GM10248 (cell line): Measurements from ENCODE around the gene ADISSP.
A peak's percentile ranks its signal among the peaks of the same experiment; 100 is the strongest.

Experiments used
- CTCF ChIA-PET: fragments of 300-600 bp; sonication (Branson Sonifier 250); formaldehyde crosslinking; extraction: SDS; loops from one replicate; lab custom pipeline; 2021; ENCODE audit warnings: antibody characterized with exemption; lab: Yijun Ruan, JAX
- POLR2A ChIA-PET: fragments of 350-650 bp; sonication (Branson Sonifier 250); formaldehyde crosslinking; extraction: SDS; loops from one replicate; lab custom pipeline; 2020; ENCODE audit warnings: antibody characterized with exemption; lab: Yijun Ruan, JAX
- DNase-seq: peaks from one replicate; pipeline ENCODE4 v3.0.0; 2012; ENCODE audit errors: extremely low spot score
- TF ChIP-seq, protein P1 (sequence below): IDR thresholded peaks from 2 replicates; pipeline ENCODE4 v1.5.1; 2012; ENCODE audit warnings: mild to moderate bottlenecking, low read depth; ENCODE audit errors: extremely low read depth, missing control alignments, control extremely low read depth

ADISSP gene

DNA sequence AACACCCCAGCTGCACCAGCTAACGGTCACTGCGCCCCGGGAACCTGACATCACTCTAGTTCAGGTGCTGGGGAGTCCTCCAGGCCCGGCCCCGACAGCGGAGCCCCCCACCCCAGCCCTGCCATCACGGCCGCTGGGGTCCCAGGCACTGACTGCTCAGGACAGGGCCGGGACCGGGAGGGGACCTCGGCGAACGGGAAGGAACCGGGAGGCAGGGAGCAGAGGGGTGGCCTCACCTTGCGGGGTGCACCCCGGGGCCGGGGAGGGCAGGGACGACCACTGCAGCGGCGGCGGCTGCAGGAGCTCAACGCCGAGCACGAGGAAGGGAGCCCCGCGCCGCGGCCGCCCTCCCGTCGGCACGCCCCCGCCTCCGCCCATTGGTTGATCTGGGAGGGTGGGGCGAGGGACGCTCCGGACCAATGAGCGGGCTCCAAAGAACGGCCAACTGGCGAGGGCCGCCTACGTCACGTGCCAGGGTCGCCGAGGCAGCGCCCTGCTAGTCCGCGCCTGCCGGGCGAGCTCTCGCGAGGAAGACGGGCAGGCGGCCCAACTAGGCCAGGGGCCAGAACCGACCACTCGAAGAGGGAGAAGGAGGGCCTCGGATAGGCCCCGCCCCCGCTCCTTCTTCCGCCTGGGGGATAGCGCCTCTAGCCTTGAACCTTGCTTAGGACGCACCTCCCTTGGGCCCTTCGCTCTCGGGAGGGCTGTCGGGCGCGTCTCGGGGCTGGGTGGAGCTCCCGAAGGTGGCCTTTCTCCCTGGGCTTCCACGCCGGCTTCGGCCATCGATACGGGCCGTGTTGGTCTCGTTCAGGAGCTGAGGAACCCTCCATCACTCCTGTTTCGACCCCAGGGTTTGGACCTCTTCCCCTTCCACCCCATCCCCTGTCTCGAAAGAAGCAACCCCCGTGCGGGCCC lies at the start of gene ADISSP:
Gene ADISSP (minus strand): TSS at position 327 of the 915 bp plus-strand sequence. CDS start 7,653 bp downstream, outside the sequence.
- CTCF ChIA-PET: interaction anchor here (0.7 to 8.0 kb wide), 16 partner anchors 10 to 401 kb away, joined by 3 to 60 read pairs (median 5); partner anchors contain the start of genes CENPB and SPEF1
- TF ChIP-seq, protein P1, sequence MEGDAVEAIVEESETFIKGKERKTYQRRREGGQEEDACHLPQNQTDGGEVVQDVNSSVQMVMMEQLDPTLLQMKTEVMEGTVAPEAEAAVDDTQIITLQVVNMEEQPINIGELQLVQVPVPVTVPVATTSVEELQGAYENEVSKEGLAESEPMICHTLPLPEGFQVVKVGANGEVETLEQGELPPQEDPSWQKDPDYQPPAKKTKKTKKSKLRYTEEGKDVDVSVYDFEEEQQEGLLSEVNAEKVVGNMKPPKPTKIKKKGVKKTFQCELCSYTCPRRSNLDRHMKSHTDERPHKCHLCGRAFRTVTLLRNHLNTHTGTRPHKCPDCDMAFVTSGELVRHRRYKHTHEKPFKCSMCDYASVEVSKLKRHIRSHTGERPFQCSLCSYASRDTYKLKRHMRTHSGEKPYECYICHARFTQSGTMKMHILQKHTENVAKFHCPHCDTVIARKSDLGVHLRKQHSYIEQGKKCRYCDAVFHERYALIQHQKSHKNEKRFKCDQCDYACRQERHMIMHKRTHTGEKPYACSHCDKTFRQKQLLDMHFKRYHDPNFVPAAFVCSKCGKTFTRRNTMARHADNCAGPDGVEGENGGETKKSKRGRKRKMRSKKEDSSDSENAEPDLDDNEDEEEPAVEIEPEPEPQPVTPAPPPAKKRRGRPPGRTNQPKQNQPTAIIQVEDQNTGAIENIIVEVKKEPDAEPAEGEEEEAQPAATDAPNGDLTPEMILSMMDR: peak; percentile 21

DNA sequence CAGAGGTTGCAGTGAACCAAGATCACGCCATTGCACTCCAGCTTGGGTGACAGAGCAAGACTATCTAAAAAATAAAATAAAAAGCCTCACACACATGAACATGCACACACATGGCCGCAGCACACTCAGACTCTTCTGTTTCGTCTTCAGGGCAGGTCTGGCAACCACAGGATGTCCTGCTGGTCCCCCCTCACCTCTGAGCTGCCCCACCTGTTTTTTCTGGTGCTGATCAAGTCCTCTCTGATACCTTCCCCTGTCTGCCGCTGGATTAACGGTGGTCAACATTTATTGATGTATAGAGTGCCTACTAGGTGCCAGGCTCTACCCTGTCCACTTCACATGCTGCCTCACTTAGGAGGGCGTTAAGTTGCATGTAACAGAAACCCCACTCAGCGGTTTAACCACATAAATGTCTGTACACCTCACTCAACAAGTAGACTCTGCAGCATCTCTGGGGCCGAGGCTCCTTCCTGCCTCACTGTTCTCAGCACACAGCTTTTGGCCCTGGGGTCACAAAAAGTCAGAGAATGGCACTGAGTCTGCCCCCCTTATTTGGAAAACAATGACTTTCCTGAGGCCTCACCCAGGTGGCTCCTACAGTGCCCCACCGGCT lies 48.3 kb upstream of the ADISSP start:
- CTCF ChIA-PET: interaction anchor here (1.3 to 7.1 kb wide), 4 partner anchors 10 to 29 kb away, joined by 3 to 63 read pairs (median 6); partner anchors contain the start of gene CENPB
- DNase-seq: no peak
- POLR2A ChIA-PET: interaction anchor here (0.6 to 0.7 kb wide), 2 partner anchors 166 to 964 kb away, joined by 3 to 4 read pairs; no protein-coding TSS in a partner anchor
- TF ChIP-seq, protein P1: no peak

More for the DNA sequence above, at the start of gene ADISSP:
- DNase-seq: peak; percentile 100
- POLR2A ChIA-PET: interaction anchor here (0.6 to 1.4 kb wide), 3 partner anchors 13 to 84 kb away, joined by 4 to 6 read pairs (median 4); partner anchors contain the start of gene SPEF1

DNA sequence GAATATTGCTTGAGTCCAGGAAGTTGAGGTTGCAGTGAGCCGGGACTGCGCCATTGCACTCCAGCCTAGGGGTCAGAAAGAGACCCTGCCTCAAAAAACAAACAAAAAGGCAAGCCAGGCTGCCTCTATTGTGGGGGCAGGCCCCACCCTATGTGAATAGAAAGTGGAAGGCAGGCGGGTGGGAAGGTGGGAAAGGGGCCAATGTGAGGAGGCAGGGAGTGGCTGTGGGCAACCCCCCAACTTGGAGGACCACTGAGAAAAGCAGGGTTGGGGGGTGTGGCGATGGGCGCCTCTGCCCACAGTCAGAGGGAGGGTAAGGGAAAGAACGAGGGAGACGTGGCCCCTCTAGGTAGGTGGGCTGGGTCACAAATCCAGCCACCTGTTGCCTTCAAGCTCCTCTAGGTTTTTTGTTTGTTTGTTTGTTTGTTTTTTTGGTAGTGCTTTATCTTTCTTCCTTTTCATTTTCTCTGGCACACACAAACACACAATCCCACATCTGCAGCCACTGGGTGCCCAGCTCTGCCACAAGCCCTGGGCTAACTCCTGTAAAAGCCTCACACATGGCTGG lies 47.5 kb upstream of the ADISSP start:
- TF ChIP-seq, protein P1: no peak
- CTCF ChIA-PET: interaction anchor here (1.2 to 7.1 kb wide), 5 partner anchors 10 to 28 kb away, joined by 3 to 63 read pairs (median 5); partner anchors contain the start of gene CENPB
- POLR2A ChIA-PET: no interaction called here
- DNase-seq: no peak

DNA sequence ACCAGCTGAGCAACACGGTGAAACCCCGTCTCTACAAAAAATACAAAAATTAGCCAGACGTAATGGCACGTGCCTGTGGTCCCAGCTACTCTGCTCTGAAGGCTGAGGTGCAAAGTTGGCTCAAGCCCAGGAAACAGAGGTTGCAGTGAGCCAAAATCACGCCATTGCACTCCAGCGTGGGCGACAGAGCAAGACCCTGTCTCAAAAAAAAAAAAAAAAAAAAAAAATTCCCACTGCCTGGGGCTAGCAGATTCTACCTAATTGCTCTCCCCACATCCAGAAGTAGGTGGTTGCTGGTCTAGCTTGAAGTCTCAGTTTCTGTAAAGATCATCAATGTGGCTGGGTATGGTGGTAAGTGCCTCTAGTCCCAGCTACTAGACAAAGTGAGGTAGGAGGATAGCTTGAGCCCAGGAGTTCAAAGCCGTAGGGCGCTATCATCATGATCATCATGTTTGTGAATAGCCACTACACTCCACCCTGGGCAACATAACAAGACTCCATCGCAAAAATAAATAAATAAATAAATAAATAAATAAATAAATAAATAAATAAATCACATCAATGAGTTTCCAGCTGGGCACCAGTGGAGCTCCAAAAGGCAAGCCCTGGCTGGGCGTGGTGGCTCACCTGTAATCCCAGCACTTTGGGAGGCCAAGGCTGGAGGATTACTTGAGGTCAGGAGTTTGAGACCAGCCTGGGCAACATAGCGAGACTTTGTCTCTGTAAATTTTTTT lies 46.5 kb upstream of the ADISSP start:
- no peak for DNase-seq
- ChIA-PET CTCF (interaction anchor here (1.2 to 2.5 kb wide), 8 partner anchors 9 to 137 kb away, joined by 3 to 7 read pairs (median 3); partner anchors contain the start of gene CENPB), POLR2A (no interaction called here)
- TF ChIP-seq, protein P1: no peak

DNA sequence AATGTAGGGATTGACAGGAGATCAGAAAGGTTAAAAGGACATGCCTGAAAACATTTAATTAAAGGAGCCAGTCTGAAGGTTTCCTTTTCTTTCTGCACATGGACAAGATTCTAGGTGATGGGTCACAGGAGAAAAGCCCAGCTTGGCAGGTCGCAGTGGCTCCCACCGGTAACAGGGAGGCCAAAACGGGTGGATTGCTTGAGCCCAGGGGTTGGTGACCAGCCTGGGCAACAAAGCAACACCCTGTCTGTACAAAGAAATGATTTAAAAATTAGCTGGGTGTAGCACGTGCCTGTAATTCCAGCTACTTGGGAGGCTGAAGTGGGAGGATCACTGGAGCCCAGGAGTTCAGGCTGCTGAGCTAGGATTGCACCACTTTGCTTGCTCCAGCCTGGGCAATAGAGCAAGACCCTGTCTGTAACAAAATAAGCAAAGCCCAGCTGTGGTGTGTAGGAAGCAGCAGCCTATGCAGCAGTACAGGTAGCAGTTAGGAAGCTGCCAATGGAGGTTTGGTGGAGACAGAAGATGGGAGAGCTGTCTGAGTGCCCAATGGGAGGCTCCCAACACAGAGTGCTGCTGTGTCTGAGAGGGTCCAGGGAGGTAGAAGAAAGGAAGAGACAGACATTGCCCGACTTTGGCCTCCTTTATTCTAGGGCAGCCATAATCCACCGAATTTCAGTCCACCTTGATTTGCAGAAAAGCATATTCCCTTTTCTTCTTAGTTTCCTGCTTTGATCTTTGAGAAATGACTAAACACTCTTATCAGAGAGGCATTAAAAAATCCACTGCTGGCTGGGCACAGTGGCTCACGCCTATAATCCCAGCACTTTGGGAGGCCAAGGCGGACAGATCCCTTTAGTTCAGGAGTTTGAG lies 45.7 kb upstream of the ADISSP start:
- ChIA-PET POLR2A (no interaction called here), CTCF (interaction anchor here (1.2 to 2.0 kb wide), 5 partner anchors 12 to 136 kb away, joined by 3 to 6 read pairs (median 3); partner anchors contain the start of gene CENPB)
- no peak for DNase-seq
- TF ChIP-seq, protein P1: no peak
